HepG2 (cell line): ENCODE measurements around the gene VWA7. TPM values are rescaled to one million over a fixed set of nuclear protein-coding genes. Genes with fewer than 3 reads are reported as not detected.
A peak's percentile ranks its signal among the peaks of the same experiment; 100 is the strongest.

Experiments
- AKAP8 ChIP-seq: sonication (generic); formaldehyde crosslinking; IDR thresholded peaks from 2 replicates; pipeline ENCODE4 v1.5.1; 2020; ENCODE audit warnings: mild to moderate bottlenecking, missing genetic modification reagents
- DNMT1 ChIP-seq: sonication (generic); formaldehyde crosslinking; IDR thresholded peaks from 2 replicates; pipeline ENCODE4 v1.5.1; 2020; ENCODE audit warnings: mild to moderate bottlenecking, missing genetic modification reagents
- FOXA3 ChIP-seq: IDR thresholded peaks from 2 replicates; pipeline ENCODE4 v1.6.1; 2016; ENCODE audit warnings: missing genetic modification reagents, missing compliant biosample characterization
- GABPB1 ChIP-seq: IDR thresholded peaks from 2 replicates; pipeline ENCODE4 v1.6.1; 2016; ENCODE audit warnings: mild to moderate bottlenecking, missing genetic modification reagents, moderate library complexity, missing compliant biosample characterization
- HNF4A ChIP-seq: sonication (generic); formaldehyde crosslinking; IDR thresholded peaks from 2 replicates; pipeline ENCODE4 v1.4.0; 2020; ENCODE audit warnings: missing genetic modification reagents
- MYC ChIP-seq: sonication (generic); formaldehyde crosslinking; IDR thresholded peaks from 2 replicates; pipeline ENCODE4 v1.9.0; 2021; ENCODE audit warnings: missing genetic modification reagents, borderline replicate concordance
- NCOA2 ChIP-seq: sonication (generic); formaldehyde crosslinking; IDR thresholded peaks from 2 replicates; pipeline ENCODE4 v1.8.0; 2022; ENCODE audit warnings: inconsistent platforms
- SOX6 ChIP-seq, 2 experiments: fragments of 450-650 bp in 1 of 2; sonication (generic) in 1 of 2; formaldehyde crosslinking in 1 of 2; IDR thresholded peaks; 2 replicates each; pipeline versions ENCODE4 v1.4.0 to v1.6.1; 2017 to 2020; ENCODE audit warnings: antibody characterized with exemption in 1 of 2, mild to moderate bottlenecking in 1 of 2, missing genetic modification reagents in 1 of 2
- ZBTB7B ChIP-seq: sonication (generic); formaldehyde crosslinking; IDR thresholded peaks from 2 replicates; pipeline ENCODE4 v1.4.0; 2020; ENCODE audit warnings: missing genetic modification reagents
- ZFP90 ChIP-seq: sonication (generic); formaldehyde crosslinking; IDR thresholded peaks from 2 replicates; pipeline ENCODE4 v1.8.0; 2022; ENCODE audit warnings: missing genetic modification reagents, mild to moderate bottlenecking, inconsistent platforms, borderline replicate concordance
- ZMYM4 ChIP-seq: sonication (generic); formaldehyde crosslinking; IDR thresholded peaks from 2 replicates; pipeline ENCODE4 v1.8.1; 2023; ENCODE audit warnings: mild to moderate bottlenecking, missing genetic modification reagents
- ZNF547 ChIP-seq: sonication (generic); formaldehyde crosslinking; IDR thresholded peaks from 2 replicates; pipeline ENCODE4 v1.5.1; 2020; ENCODE audit warnings: mild to moderate bottlenecking, missing genetic modification reagents
- ZNF768 ChIP-seq: sonication (generic); formaldehyde crosslinking; IDR thresholded peaks from 2 replicates; pipeline ENCODE4 v1.4.0; 2020; ENCODE audit warnings: missing genetic modification reagents
- polyA plus RNA-seq, 8 experiments: library from polyadenylated mRNA; depleted of rRNA in 3 of 8; stranded (reverse) in 7 of 8; unstranded in 1 of 8; fragments of >200 nt; fragmentation: Illumina TruSeq in 4 of 8; extraction: Trizol in 4 of 8; gene quantifications; 2 replicates each; pipeline versions ENCODE4 v1.2.1 to v1.2.3, GENCODE V29; 2011 to 2016; ENCODE audit warnings: low read depth in 4 of 8, missing spikeins in 1 of 8, mixed read lengths in 1 of 8; ENCODE audit not compliant: insufficient read depth in 1 of 8
- total RNA-seq, 5 experiments: library from RNA; depleted of rRNA; stranded (reverse); fragments of >200 nt; fragmentation: Illumina TruSeq; extraction: Trizol; gene quantifications; 2 replicates each; pipeline ENCODE4 v1.2.3, GENCODE V29; 2016; ENCODE audit warnings: low read depth in 1 of 5
- TF ChIP-seq, protein P1 (sequence below): sonication (generic); formaldehyde crosslinking; IDR thresholded peaks from 2 replicates; pipeline ENCODE4 v1.5.1; 2020; ENCODE audit warnings: mild to moderate bottlenecking, missing genetic modification reagents, moderate library complexity
- TF ChIP-seq, protein P2 (sequence below): sonication (generic); formaldehyde crosslinking; IDR thresholded peaks from 2 replicates; pipeline ENCODE4 v1.4.0; 2020; ENCODE audit warnings: missing genetic modification reagents, borderline replicate concordance
- TF ChIP-seq, protein P3 (sequence below): sonication (generic); formaldehyde crosslinking; IDR thresholded peaks from 2 replicates; pipeline ENCODE4 v1.4.0; 2020; ENCODE audit warnings: missing genetic modification reagents, mild to moderate bottlenecking, borderline replicate concordance
- TF ChIP-seq, protein P4 (sequence below): sonication (generic); formaldehyde crosslinking; IDR thresholded peaks from 2 replicates; pipeline ENCODE4 v1.5.0; 2020; ENCODE audit warnings: mild to moderate bottlenecking, missing genetic modification reagents

Gene VWA7
- total and polyA plus RNA-seq, 2 of the 13 experiments (the other 11 are each of a cell fraction or from before 2014, with no cell fraction given), result 0.86 to 3.3 TPM

DNA sequence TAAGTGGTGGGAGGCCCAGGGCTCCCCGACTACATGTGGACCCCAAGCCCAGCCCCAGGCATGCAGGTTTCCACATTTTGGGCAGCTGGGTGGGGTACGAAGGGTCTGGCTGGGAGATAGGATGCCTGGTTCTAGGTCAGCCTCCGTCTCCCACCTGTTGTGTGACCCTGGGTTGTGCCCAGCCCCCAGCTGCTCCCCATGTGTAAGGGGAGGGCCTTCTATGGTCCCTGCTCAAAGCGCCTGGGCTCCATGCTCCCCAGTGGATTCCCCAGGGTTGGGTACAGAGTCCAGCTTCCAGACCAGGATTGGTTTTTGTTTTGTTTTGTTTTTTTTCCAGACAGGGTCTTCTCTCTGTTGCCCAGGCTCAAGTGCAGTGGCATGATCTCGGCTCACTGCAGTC is 1.1 kb upstream of the VWA7 start (continued):
- TF ChIP-seq SOX6 (IDR thresholded peaks at IDR 0.05), result no peak
- TF ChIP-seq SOX6 (CRISPR knock-in tag; IDR thresholded peaks at IDR 0.05), result peak; percentile 2; the same call in 1 of the 2 replicates
- TF ChIP-seq DNMT1, result 0 out of 2 replicates have a peak, but pooled peaks have one; percentile 30
- TF ChIP-seq AKAP8, result peak; percentile 40; the same call in 1 of the 2 replicates
- TF ChIP-seq, protein P1, sequence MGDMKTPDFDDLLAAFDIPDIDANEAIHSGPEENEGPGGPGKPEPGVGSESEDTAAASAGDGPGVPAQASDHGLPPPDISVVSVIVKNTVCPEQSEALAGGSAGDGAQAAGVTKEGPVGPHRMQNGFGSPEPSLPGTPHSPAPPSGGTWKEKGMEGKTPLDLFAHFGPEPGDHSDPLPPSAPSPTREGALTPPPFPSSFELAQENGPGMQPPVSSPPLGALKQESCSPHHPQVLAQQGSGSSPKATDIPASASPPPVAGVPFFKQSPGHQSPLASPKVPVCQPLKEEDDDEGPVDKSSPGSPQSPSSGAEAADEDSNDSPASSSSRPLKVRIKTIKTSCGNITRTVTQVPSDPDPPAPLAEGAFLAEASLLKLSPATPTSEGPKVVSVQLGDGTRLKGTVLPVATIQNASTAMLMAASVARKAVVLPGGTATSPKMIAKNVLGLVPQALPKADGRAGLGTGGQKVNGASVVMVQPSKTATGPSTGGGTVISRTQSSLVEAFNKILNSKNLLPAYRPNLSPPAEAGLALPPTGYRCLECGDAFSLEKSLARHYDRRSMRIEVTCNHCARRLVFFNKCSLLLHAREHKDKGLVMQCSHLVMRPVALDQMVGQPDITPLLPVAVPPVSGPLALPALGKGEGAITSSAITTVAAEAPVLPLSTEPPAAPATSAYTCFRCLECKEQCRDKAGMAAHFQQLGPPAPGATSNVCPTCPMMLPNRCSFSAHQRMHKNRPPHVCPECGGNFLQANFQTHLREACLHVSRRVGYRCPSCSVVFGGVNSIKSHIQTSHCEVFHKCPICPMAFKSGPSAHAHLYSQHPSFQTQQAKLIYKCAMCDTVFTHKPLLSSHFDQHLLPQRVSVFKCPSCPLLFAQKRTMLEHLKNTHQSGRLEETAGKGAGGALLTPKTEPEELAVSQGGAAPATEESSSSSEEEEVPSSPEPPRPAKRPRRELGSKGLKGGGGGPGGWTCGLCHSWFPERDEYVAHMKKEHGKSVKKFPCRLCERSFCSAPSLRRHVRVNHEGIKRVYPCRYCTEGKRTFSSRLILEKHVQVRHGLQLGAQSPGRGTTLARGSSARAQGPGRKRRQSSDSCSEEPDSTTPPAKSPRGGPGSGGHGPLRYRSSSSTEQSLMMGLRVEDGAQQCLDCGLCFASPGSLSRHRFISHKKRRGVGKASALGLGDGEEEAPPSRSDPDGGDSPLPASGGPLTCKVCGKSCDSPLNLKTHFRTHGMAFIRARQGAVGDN, result peak; percentile 56
- TF ChIP-seq ZNF547 (CRISPR knock-in tag), result 0 out of 2 replicates have a peak, but pooled peaks have one; percentile 40
- TF ChIP-seq, protein P2, sequence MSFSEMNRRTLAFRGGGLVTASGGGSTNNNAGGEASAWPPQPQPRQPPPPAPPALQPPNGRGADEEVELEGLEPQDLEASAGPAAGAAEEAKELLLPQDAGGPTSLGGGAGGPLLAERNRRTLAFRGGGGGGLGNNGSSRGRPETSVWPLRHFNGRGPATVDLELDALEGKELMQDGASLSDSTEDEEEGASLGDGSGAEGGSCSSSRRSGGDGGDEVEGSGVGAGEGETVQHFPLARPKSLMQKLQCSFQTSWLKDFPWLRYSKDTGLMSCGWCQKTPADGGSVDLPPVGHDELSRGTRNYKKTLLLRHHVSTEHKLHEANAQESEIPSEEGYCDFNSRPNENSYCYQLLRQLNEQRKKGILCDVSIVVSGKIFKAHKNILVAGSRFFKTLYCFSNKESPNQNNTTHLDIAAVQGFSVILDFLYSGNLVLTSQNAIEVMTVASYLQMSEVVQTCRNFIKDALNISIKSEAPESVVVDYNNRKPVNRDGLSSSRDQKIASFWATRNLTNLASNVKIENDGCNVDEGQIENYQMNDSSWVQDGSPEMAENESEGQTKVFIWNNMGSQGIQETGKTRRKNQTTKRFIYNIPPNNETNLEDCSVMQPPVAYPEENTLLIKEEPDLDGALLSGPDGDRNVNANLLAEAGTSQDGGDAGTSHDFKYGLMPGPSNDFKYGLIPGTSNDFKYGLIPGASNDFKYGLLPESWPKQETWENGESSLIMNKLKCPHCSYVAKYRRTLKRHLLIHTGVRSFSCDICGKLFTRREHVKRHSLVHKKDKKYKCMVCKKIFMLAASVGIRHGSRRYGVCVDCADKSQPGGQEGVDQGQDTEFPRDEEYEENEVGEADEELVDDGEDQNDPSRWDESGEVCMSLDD (CRISPR knock-in tag), result 0 out of 2 replicates have a peak, but pooled peaks have one; percentile 81
- 0 out of 2 replicates have a peak, but pooled peaks have one; percentile 29 for TF ChIP-seq ZFP90 (CRISPR knock-in tag)
- peak; percentile 22; the same call in 1 of the 2 replicates for TF ChIP-seq ZMYM4
- no peak for TF ChIP-seq NCOA2 (CRISPR knock-in tag)
- TF ChIP-seq GABPB1 (CRISPR knock-in tag), result 0 out of 2 replicates have a peak, but pooled peaks have one; percentile 7
- peak; percentile 56; the same call in 1 of the 2 replicates for TF ChIP-seq ZBTB7B (CRISPR knock-in tag)
- TF ChIP-seq ZNF768 (CRISPR knock-in tag), result no peak
- no peak for TF ChIP-seq FOXA3 (CRISPR knock-in tag)
- peak; percentile 64; the same call in 1 of the 2 replicates for TF ChIP-seq MYC (CRISPR knock-in tag)
- TF ChIP-seq, protein P3, sequence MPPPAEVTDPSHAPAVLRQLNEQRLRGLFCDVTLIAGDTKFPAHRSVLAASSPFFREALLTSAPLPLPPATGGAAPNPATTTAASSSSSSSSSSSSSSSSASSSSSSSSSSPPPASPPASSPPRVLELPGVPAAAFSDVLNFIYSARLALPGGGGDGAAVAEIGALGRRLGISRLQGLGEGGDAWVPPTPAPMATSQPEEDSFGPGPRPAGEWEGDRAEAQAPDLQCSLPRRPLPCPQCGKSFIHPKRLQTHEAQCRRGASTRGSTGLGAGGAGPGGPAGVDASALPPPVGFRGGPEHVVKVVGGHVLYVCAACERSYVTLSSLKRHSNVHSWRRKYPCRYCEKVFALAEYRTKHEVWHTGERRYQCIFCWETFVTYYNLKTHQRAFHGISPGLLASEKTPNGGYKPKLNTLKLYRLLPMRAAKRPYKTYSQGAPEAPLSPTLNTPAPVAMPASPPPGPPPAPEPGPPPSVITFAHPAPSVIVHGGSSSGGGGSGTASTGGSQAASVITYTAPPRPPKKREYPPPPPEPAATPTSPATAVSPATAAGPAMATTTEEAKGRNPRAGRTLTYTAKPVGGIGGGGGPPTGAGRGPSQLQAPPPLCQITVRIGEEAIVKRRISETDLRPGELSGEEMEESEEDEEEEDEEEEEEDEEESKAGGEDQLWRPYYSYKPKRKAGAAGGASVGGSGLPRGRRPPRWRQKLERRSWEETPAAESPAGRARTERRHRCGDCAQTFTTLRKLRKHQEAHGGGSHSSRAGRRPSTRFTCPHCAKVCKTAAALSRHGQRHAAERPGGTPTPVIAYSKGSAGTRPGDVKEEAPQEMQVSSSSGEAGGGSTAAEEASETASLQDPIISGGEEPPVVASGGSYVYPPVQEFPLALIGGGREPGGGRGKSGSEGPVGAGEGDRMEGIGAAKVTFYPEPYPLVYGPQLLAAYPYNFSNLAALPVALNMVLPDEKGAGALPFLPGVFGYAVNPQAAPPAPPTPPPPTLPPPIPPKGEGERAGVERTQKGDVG (CRISPR knock-in tag), result no peak
- peak; percentile 76 for TF ChIP-seq HNF4A (CRISPR knock-in tag)
- TF ChIP-seq, protein P4, sequence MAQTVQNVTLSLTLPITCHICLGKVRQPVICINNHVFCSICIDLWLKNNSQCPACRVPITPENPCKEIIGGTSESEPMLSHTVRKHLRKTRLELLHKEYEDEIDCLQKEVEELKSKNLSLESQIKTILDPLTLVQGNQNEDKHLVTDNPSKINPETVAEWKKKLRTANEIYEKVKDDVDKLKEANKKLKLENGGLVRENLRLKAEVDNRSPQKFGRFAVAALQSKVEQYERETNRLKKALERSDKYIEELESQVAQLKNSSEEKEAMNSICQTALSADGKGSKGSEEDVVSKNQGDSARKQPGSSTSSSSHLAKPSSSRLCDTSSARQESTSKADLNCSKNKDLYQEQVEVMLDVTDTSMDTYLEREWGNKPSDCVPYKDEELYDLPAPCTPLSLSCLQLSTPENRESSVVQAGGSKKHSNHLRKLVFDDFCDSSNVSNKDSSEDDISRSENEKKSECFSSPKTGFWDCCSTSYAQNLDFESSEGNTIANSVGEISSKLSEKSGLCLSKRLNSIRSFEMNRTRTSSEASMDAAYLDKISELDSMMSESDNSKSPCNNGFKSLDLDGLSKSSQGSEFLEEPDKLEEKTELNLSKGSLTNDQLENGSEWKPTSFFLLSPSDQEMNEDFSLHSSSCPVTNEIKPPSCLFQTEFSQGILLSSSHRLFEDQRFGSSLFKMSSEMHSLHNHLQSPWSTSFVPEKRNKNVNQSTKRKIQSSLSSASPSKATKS, result no peak
